Measurements from ENCODE around the gene SH2D5.

- TF ChIP-seq CTCF (IDR thresholded peaks at IDR 0.05; ENCODE audit: poor library complexity, severe bottlenecking) (no peak), RAD21 (conservative IDR thresholded peaks at IDR 0.05) (no peak), EP300 (conservative IDR thresholded peaks at IDR 0.05; ENCODE audit: poor library complexity, severe bottlenecking) (no peak), TAF1 (IDR thresholded peaks at IDR 0.05; ENCODE audit: low read depth) (no peak), EZH2 (IDR thresholded peaks at IDR 0.05; ENCODE audit: borderline replicate concordance, insufficient read depth, low read length, poor library complexity, severe bottlenecking) (no peak), POLR2AphosphoS5 (IDR thresholded peaks at IDR 0.05) (no peak), SMC3 (conservative IDR thresholded peaks at IDR 0.05; ENCODE audit: poor library complexity) (no peak), REST (IDR thresholded peaks at IDR 0.05; ENCODE audit: borderline replicate concordance) (no peak)
These were observed 23.6 kb downstream of the SH2D5 start for GRCh38 chr1:20708891-20709290.
